HCT116 (cell line): ENCODE data around the gene IQGAP2.

Experiments used
- ATF3 ChIP-seq: IDR thresholded peaks from 2 replicates; pipeline ENCODE4 v1.6.1; 2012
- CTCF ChIP-seq, 3 experiments: fragments of 200-600 bp in 1 of 3; sonication (generic) in 1 of 3; IDR thresholded peaks in 2 of 3; conservative IDR thresholded peaks in 1 of 3; 2 replicates each; pipeline ENCODE4 v1.5.1; 2012 to 2017; ENCODE audit warnings: low read depth in 2 of 3, low read length in 2 of 3, antibody characterized with exemption in 1 of 3, borderline replicate concordance in 1 of 3, control low read depth in 1 of 3, mild to moderate bottlenecking in 1 of 3, mixed read lengths in 1 of 3, mixed run types in 1 of 3, moderate library complexity in 1 of 3; ENCODE audit not compliant: insufficient read depth in 1 of 3
- EZH2 ChIP-seq: fragments of 200-600 bp; sonication (generic); IDR thresholded peaks from 2 replicates; pipeline ENCODE4 v1.6.1; 2017; ENCODE audit warnings: antibody characterized with exemption, mixed run types
- JUND ChIP-seq: IDR thresholded peaks from 2 replicates; pipeline ENCODE4 v1.6.1; 2012
- MAX ChIP-seq: IDR thresholded peaks from 2 replicates; pipeline ENCODE4 v1.6.1; 2012
- POLR2A ChIP-seq: IDR thresholded peaks from 2 replicates; pipeline ENCODE4 v1.7.0; 2011; ENCODE audit warnings: borderline replicate concordance; ENCODE audit not compliant: insufficient read depth, insufficient read length; ENCODE audit errors: extremely low read depth
- POLR2AphosphoS5 ChIP-seq: IDR thresholded peaks from 2 replicates; pipeline ENCODE4 v1.6.1; 2011; ENCODE audit warnings: mild to moderate bottlenecking, low read depth, low read length, moderate library complexity
- RAD21 ChIP-seq: IDR thresholded peaks from 2 replicates; pipeline ENCODE4 v1.6.1; 2012; ENCODE audit warnings: low read depth, mild to moderate bottlenecking
- REST ChIP-seq: IDR thresholded peaks from 2 replicates; pipeline ENCODE4 v1.6.1; 2012; ENCODE audit warnings: low read depth
- SIN3A ChIP-seq: IDR thresholded peaks from 2 replicates; pipeline ENCODE4 v1.6.1; 2012; ENCODE audit warnings: low read depth
- SRF ChIP-seq: IDR thresholded peaks from 2 replicates; pipeline ENCODE4 v1.6.1; 2012; ENCODE audit warnings: low read depth
- TCF7L2 ChIP-seq: IDR thresholded peaks from 2 replicates; pipeline ENCODE4 v1.7.0; 2011; ENCODE audit warnings: borderline replicate concordance, inconsistent platforms; ENCODE audit not compliant: insufficient read depth, insufficient read length; ENCODE audit errors: extremely low read depth
- ZFX ChIP-seq: fragments of 450-650 bp; IDR thresholded peaks from 2 replicates; pipeline ENCODE4 v1.6.1; 2017

GRCh38 chr5:76696251-76696650 is 293.2 kb downstream of the IQGAP2 start:
- no peak for TF ChIP-seq CTCF (IDR thresholded peaks at IDR 0.05 in 2 of 3, conservative IDR thresholded peaks at IDR 0.05 in 1 of 3; ENCODE audit: borderline replicate concordance in 1 of 3, insufficient read depth in 1 of 3, low read depth in 2 of 3, low read length in 2 of 3)
- no peak for TF ChIP-seq SRF
- TF ChIP-seq RAD21, result no peak
- TF ChIP-seq EZH2, result no peak
- TF ChIP-seq ZFX, result no peak
- no peak for TF ChIP-seq POLR2A
- no peak for TF ChIP-seq TCF7L2
- TF ChIP-seq POLR2AphosphoS5, result no peak
- TF ChIP-seq REST, result no peak
- no peak for TF ChIP-seq JUND
- TF ChIP-seq ATF3, result no peak
- no peak for TF ChIP-seq SIN3A
- TF ChIP-seq MAX, result no peak
